Activated naive CD8-positive, alpha-beta T cell treated with anti-CD3 and anti-CD28 coated beads, Interleukin-2, amount 50 U/mL, for 24 hours (primary cell): ENCODE measurements around the gene TNK2.
A peak's percentile ranks its signal among the peaks of the same experiment; 100 is the strongest.
"Not testable (repeated sequence)": the region's sequence is repeated elsewhere in the genome, so short reads cannot be mapped to it uniquely, and the experiment has no call there.

Experiments used
- ATAC-seq: fragments of 150-1000 bp; cut with Tn5 transposase; one replicate; pipeline ENCODE4 v1.10.0; 2021
- DNase-seq: peaks from one replicate; pipeline ENCODE4 v3.0.0; 2021
- H3K27ac Mint-ChIP-seq: one replicate; pipeline ENCODE4 v1.8.0; 2021; ENCODE audit warnings: mild to moderate bottlenecking, mixed read lengths
- H3K27me3 Mint-ChIP-seq: one replicate; pipeline ENCODE4 v1.8.0; 2021; ENCODE audit warnings: mixed read lengths
- H3K36me3 Mint-ChIP-seq: one replicate; pipeline ENCODE4 v1.8.0; 2021; ENCODE audit warnings: low read depth, mixed read lengths
- H3K4me1 Mint-ChIP-seq: one replicate; pipeline ENCODE4 v1.8.0; 2021; ENCODE audit warnings: mixed read lengths
- H3K4me3 Mint-ChIP-seq: one replicate; pipeline ENCODE4 v1.8.0; 2021; ENCODE audit warnings: mild to moderate bottlenecking, moderate library complexity, mixed read lengths
- H3K9me3 Mint-ChIP-seq: one replicate; pipeline ENCODE4 v1.8.0; 2021; ENCODE audit warnings: mixed read lengths

Gene TNK2

GRCh38 chr3:195876297-195877064 is 31.9 kb downstream of the TNK2 start:
- H3K27ac Mint-ChIP-seq = peak overlapping the region; percentile 39
- H3K4me3 Mint-ChIP-seq = no peak overlapping the region
- peak; percentile 25 for ATAC-seq
- H3K9me3 Mint-ChIP-seq = no peaks in the 10 kb centered on the region
- no peak for DNase-seq
- H3K27me3 Mint-ChIP-seq = no peaks in the 10 kb centered on the region
- peaks cover 2% of the 10 kb centered on the region for H3K36me3 Mint-ChIP-seq
- peaks cover 2% of the 10 kb centered on the region for H3K4me1 Mint-ChIP-seq

DNA sequence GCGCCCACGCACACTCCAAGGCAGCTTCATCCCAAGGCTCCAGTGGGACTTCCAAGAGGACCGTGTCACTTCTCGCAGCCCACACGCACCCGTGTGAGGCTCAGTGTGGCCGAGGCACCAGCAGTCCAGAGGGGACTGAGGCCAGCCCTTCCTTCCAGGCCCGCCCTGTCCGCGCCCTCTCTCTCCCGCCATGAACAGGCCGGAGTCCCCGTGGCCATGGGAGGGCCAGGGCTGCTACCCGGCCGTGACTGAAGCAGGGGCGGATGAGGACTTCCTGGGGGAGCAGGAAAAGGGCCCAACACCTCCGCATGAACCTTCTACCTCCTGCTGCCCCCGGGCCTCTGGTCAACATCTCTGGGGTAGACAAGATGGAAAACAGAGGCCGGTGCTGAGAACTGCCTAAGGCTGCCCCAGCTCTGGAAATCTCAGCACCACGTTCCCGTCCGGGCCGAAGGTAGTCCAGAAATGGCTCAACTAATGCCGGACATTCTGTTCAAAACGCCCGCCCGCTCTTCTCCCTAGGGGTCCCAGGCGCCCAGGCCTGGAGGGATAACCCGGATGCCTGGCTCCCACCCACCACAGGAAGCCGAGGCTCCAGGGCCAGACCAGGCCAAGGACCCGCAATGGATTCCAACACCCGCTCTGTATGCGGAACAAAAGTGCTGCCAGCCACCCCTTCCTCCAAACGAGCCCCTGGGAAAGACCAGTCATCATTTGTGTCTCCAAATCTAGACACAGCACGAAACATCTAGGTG is 32.7 kb downstream of the TNK2 start:
- Mint-ChIP-seq H3K27ac (peak overlapping the region; percentile 39), H3K9me3 (no peaks in the 10 kb centered on the region), H3K27me3 (no peaks in the 10 kb centered on the region), H3K4me1 (peaks cover 2% of the 10 kb centered on the region), H3K4me3 (no peak overlapping the region), H3K36me3 (peaks cover 2% of the 10 kb centered on the region)
- DNase-seq = no peak
- ATAC-seq = no peak

- peaks cover 4% of the 10 kb centered on the region for H3K36me3 Mint-ChIP-seq
- H3K27ac Mint-ChIP-seq = no peak overlapping the region
- H3K4me1 Mint-ChIP-seq = peaks cover 2% of the 10 kb centered on the region
- no peak overlapping the region for H3K4me3 Mint-ChIP-seq
- no peaks in the 10 kb centered on the region for H3K9me3 Mint-ChIP-seq
- no peak for ATAC-seq
- H3K27me3 Mint-ChIP-seq = no peaks in the 10 kb centered on the region
- no peak for DNase-seq
These were observed 34.4 kb downstream of the TNK2 start for GRCh38 chr3:195873971-195874370.

- Mint-ChIP-seq H3K36me3 (peaks cover 4% of the 10 kb centered on the region), H3K4me3 (no peak overlapping the region), H3K27me3 (no peaks in the 10 kb centered on the region), H3K9me3 (no peaks in the 10 kb centered on the region), H3K4me1 (peaks cover 2% of the 10 kb centered on the region), H3K27ac (no peak overlapping the region)
- ATAC-seq = no peak
- DNase-seq = no peak
These were observed 35.0 kb downstream of the TNK2 start for GRCh38 chr3:195873281-195873887.

DNA sequence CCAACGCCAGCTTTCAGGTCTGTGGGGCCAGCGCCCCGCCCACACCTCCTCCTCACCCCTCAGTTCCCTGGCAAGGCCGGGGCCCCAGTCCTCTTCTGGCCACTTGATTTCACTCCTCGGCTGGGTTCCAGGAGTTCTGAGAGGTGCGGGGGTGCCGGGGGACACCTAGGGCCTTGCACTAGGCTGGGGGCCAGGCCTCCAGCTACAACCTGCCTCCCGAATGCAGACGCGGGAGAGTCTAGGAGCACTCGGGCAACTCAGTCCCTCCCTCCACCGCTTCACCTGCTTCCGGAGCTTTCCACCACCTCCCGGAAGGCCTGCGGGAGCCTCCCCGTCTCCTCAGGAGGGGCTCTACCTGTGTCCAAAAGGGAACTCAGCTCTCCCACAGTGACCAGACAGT is 35.6 kb downstream of the TNK2 start:
- H3K9me3 Mint-ChIP-seq = no peaks in the 10 kb centered on the region
- H3K27ac Mint-ChIP-seq = no peak overlapping the region
- no peak for DNase-seq
- peaks cover 4% of the 10 kb centered on the region for H3K36me3 Mint-ChIP-seq
- no peak overlapping the region for H3K4me3 Mint-ChIP-seq
- no peaks in the 10 kb centered on the region for H3K27me3 Mint-ChIP-seq
- H3K4me1 Mint-ChIP-seq = peaks cover 2% of the 10 kb centered on the region
- no peak for ATAC-seq

DNA sequence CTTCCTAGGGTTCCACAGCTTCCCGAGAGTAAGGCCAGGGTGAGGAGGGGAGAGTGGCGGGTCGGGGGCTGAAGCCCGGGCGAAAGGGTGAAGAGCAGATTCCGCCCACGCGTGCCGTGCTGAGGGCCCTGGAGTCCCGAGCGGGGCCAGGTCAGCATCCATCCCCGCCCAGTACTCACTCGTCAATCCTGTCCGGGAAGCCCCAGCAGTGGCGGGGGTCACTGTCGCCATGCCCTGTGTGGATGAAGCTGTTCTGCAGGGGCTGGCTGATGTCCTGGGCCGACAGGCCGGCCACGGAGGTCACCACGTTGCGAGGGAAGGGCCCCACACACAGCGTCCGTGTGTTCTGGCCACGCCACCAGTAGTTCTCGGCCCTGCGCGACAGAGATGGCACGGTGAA is 36.3 kb downstream of the TNK2 start:
- ATAC-seq (no peak), DNase-seq (no peak)
- H3K4me3 Mint-ChIP-seq = no peak overlapping the region
- peaks cover 1% of the 10 kb centered on the region for H3K4me1 Mint-ChIP-seq
- H3K36me3 Mint-ChIP-seq = peaks cover 2% of the 10 kb centered on the region
- no peaks in the 10 kb centered on the region for H3K9me3 Mint-ChIP-seq
- no peaks in the 10 kb centered on the region for H3K27me3 Mint-ChIP-seq
- no peak overlapping the region for H3K27ac Mint-ChIP-seq

- H3K4me1 Mint-ChIP-seq, H3K4me3 Mint-ChIP-seq, DNase-seq, H3K27ac Mint-ChIP-seq, H3K36me3 Mint-ChIP-seq, ATAC-seq, H3K9me3 Mint-ChIP-seq, H3K27me3 Mint-ChIP-seq: not testable (repeated sequence)
These were observed 36.7 kb downstream of the TNK2 start for GRCh38 chr3:195871686-195872085.

DNA sequence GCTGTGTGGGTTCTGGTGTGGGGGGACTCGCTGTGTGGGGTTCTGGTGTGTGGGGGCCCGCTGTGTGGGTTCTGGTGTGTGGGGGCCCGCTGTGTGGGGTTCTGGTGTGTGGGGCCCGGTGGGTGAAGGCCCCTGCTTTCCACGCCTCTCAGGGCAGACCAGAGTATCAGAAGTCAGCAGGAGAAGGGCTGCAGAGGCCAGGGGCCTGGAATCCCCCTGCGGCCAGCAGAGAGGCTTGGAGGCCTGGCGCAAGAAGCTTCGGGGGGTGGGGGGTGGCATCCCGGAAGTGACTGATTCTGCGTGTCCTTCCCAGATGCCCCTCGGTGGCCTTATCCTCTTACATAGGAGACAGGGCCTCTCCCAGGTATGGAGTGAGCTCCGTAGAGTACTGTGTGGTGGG is 37.4 kb downstream of the TNK2 start:
- no peaks in the 10 kb centered on the region for H3K9me3 Mint-ChIP-seq
- H3K4me1 Mint-ChIP-seq = no peaks in the 10 kb centered on the region
- DNase-seq = no peak
- ATAC-seq = no peak
- H3K4me3 Mint-ChIP-seq = no peak overlapping the region
- H3K27ac Mint-ChIP-seq = no peak overlapping the region
- no peaks in the 10 kb centered on the region for H3K27me3 Mint-ChIP-seq
- H3K36me3 Mint-ChIP-seq = peaks cover 2% of the 10 kb centered on the region

DNA sequence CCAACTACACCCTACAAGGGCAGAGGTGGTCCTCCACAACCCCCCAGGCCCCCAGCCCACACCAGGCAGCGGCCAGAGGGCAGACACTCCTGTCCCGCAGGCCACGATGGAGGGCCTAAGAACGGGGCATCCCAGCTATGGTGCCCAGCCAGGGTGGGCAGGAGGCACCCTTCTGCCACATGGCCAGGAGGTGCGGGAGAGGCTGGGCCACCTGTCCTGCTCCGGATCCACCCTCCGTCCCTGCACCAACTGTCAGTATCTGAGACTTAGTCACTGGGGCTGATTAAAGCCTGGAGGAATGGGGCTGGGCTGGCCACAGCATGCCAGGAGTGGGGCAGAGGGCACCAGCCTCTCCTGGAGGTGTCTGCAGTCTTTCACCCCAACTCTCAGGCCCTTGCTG is 37.9 kb downstream of the TNK2 start:
- Mint-ChIP-seq H3K9me3 (no peaks in the 10 kb centered on the region), H3K27ac (no peak overlapping the region), H3K36me3 (peaks cover 2% of the 10 kb centered on the region), H3K4me3 (no peak overlapping the region), H3K27me3 (no peaks in the 10 kb centered on the region), H3K4me1 (no peaks in the 10 kb centered on the region)
- ATAC-seq = no peak
- no peak for DNase-seq

GRCh38 chr3:195869413-195870001 is 38.8 kb downstream of the TNK2 start:
- Mint-ChIP-seq H3K27me3 (no peaks in the 10 kb centered on the region), H3K4me3 (no peak overlapping the region), H3K36me3 (peaks cover 2% of the 10 kb centered on the region), H3K27ac (no peak overlapping the region), H3K4me1 (no peaks in the 10 kb centered on the region), H3K9me3 (no peaks in the 10 kb centered on the region)
- ATAC-seq (no peak), DNase-seq (no peak)

- Mint-ChIP-seq H3K4me1 (no peaks in the 10 kb centered on the region), H3K27ac (no peak overlapping the region), H3K9me3 (no peaks in the 10 kb centered on the region), H3K27me3 (no peaks in the 10 kb centered on the region), H3K4me3 (no peak overlapping the region), H3K36me3 (peaks cover 2% of the 10 kb centered on the region)
- no peak for DNase-seq
- no peak for ATAC-seq
These were observed 39.4 kb downstream of the TNK2 start for GRCh38 chr3:195868866-195869412.

DNA sequence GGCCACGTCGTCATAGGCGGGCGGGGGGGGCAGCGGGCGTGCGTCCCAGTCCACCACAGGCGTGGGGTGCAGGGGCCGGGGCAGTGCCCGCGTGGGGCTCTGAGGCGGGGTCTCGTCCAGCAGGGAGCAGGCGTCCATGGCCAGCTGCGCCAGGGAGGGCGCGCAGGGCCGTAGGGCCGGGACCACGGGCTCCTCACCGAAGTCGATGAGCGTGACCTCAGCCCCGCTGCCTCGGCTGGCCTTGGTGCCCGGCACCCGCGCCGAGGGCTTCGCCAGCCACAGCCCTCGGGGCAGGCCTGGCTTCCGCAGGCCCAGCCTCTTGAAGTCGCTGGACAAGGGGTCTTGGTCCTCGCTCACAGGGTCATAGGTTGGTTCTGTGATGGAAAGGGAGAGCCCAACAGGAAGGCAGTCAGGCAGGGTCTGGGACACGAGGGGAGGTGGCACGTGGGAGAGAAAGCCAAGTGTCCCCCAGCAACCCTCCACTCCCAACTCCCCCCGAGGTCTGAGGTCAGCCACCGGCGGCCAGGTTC is 40.0 kb downstream of the TNK2 start:
- H3K27ac Mint-ChIP-seq = no peak overlapping the region

DNA sequence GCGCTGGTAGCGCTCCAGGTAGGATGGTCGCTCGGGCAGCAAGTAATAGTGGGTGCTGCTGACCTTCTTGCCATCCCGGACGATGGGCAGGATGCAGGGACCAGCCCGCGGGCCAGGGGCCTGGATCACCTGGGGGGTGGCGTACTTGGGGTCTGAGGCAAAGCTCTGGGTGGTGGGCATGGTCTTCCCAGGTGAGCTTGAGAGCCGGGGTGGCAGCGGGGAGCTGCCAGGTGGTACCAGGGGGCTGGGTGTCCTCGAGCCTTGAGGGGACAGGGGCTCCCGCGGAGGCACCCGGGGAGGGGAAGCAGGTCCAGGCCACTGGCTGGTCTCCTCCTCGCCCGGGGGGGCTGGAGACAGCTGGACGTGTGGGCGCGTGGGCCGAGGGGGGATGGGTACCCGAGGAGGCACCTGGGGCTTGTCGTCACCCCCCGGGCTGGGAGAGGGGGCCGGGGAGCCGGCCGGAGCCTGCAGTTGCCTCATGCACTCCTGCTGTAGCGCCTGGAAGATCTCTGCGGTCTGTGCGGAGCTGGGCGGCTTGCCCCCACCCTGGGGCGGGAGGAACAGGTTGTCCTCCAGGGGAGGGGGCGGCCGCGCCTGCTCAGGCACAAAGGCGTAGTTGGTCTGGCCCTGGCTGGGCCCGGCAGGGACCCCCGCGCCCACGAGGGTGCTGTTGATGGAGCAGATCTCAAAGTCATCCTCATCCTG is 40.6 kb downstream of the TNK2 start:
- H3K9me3 Mint-ChIP-seq = no peaks in the 10 kb centered on the region
- peaks cover 3% of the 10 kb centered on the region for H3K4me1 Mint-ChIP-seq
- no peak for DNase-seq
- ATAC-seq = no peak
- no peak overlapping the region for H3K4me3 Mint-ChIP-seq
- peaks cover 2% of the 10 kb centered on the region for H3K36me3 Mint-ChIP-seq
- H3K27ac Mint-ChIP-seq = no peak overlapping the region
- no peaks in the 10 kb centered on the region for H3K27me3 Mint-ChIP-seq

More for the DNA sequence above, 40.0 kb downstream of the TNK2 start:
- no peaks in the 10 kb centered on the region for H3K27me3 Mint-ChIP-seq
- H3K4me1 Mint-ChIP-seq = no peaks in the 10 kb centered on the region
- no peaks in the 10 kb centered on the region for H3K9me3 Mint-ChIP-seq
- no peak for DNase-seq
- no peak for ATAC-seq
- H3K36me3 Mint-ChIP-seq = peaks cover 2% of the 10 kb centered on the region
- no peak overlapping the region for H3K4me3 Mint-ChIP-seq
